ENCODE measurements around the gene TBPL1.

TBPL1 gene

DNA sequence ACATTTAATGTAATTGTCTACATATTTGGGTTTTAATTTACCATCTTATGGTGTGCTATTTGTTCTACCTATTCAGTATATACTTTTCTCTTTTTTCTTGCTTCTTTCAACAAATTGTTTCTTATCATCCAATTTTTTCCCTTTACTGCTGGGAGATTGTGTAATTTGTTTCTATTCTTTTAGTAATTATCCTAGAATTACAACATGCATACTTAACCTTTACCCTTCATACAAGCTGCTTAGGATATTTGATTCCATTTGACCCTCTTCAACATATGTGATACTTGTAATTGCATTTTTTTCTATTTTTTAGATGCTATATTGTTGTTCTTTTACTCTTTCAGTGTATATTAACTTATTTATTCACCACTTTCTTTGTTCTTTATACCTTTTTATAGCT, 15.1 kb upstream of the TBPL1 start:
- Histone ChIP-seq H3K27ac (ENCODE audit: low read length) (no peak overlapping the region), H3K4me3 (ENCODE audit: low read depth in 1 of 2, low read length in 2 of 2) (no peak overlapping the region), H3K9me3 (ENCODE audit: control insufficient read depth in 1 of 2, low read length in 2 of 2) (no peaks in the 10 kb centered on the region), H3K36me3 (ENCODE audit: control insufficient read depth in 1 of 2, insufficient read depth in 2 of 2, low read length in 2 of 2) (no peaks in the 10 kb centered on the region), H3K4me1 (ENCODE audit: control insufficient read depth in 1 of 2, insufficient read depth in 2 of 2, low read length in 2 of 2) (no peaks in the 10 kb centered on the region), H3K27me3 (ENCODE audit: low read depth, low read length) (no peaks in the 10 kb centered on the region)

DNA sequence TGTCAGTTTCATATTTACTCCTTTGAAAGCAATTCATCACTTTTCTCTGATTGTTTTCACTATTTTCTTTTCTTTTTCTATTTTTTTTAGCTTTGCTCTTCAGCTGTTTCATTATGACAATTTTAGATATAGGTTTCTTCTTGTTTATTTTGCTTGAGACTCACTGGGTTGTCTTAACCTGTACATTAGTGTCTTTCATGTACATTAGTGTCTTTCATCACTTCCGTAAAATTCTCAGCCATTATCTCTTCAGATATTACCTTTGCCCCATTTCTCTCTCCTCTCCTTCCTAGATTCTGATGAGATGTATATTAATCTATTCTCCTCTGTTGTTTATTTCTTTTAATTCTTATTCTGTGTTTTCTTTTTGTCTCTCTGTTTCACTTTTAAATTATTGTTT, 14.5 kb upstream of the TBPL1 start:
- H3K36me3 ChIP-seq (ENCODE audit: control insufficient read depth in 1 of 2, insufficient read depth in 2 of 2, low read length in 2 of 2) = no peaks in the 10 kb centered on the region
- H3K9me3 ChIP-seq (ENCODE audit: control insufficient read depth in 1 of 2, low read length in 2 of 2) = no peaks in the 10 kb centered on the region
- no peaks in the 10 kb centered on the region for H3K4me1 ChIP-seq (ENCODE audit: control insufficient read depth in 1 of 2, insufficient read depth in 2 of 2, low read length in 2 of 2)
- H3K4me3 ChIP-seq (ENCODE audit: low read depth in 1 of 2, low read length in 2 of 2) = no peak overlapping the region
- no peaks in the 10 kb centered on the region for H3K27me3 ChIP-seq (ENCODE audit: low read depth, low read length)
- no peak overlapping the region for H3K27ac ChIP-seq (ENCODE audit: low read length)

DNA sequence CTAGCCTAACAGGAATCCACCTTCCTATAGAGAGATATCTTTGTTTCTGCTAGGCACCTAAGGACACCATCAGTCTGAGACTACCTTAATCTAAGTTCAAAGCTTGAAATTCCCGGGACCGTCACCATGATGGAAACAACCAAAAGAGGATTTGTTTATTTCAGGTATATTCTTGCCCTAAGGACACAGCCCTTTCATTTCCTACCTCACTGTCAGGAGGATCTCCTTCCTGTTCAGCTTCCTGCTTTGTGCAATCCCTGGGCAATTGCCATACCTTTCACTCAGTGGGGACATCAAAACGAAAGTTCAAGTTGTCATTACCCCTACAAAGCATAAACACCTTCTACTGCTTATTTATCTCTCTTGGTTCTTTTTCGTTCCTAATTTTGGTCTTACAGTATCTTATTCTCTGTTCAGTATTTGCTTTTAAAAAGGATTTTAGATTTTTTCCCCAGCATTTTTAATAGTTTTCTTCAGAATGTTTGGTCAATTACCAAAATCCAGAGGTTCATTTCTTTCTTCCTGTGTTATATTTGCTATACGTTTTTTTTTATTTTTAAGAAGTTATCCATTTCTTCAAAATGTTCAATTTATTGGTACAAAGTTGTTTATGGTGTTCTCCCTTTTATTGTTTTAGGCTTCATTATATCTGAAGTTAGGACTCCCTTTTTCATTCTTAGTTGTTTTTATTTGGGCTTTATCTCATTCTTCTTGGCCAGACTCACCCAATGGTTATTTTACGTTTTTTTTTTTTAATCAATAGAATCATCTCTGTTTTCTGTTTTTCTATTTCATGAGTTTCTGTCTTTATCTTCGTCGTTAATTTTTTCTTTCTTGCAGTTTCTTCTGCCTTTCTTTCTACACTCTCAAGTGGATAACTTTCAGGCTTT, 13.0 kb upstream of the TBPL1 start:
- Histone ChIP-seq H3K9me3 (ENCODE audit: control insufficient read depth in 1 of 2, low read length in 2 of 2) (no peaks in the 10 kb centered on the region), H3K36me3 (ENCODE audit: control insufficient read depth in 1 of 2, insufficient read depth in 2 of 2, low read length in 2 of 2) (no peaks in the 10 kb centered on the region), H3K4me1 (ENCODE audit: control insufficient read depth in 1 of 2, insufficient read depth in 2 of 2, low read length in 2 of 2) (no peaks in the 10 kb centered on the region), H3K4me3 (ENCODE audit: low read depth in 1 of 2, low read length in 2 of 2) (no peak overlapping the region), H3K27ac (ENCODE audit: low read length) (no peak overlapping the region), H3K27me3 (ENCODE audit: low read depth, low read length) (no peaks in the 10 kb centered on the region)

- no peaks in the 10 kb centered on the region for H3K9me3 ChIP-seq (ENCODE audit: control insufficient read depth in 1 of 2, low read length in 2 of 2)
- no peaks in the 10 kb centered on the region for H3K4me1 ChIP-seq (ENCODE audit: control insufficient read depth in 1 of 2, insufficient read depth in 2 of 2, low read length in 2 of 2)
- no peak overlapping the region for H3K27ac ChIP-seq (ENCODE audit: low read length)
- no peaks in the 10 kb centered on the region for H3K36me3 ChIP-seq (ENCODE audit: control insufficient read depth in 1 of 2, insufficient read depth in 2 of 2, low read length in 2 of 2)
- no peak overlapping the region for H3K4me3 ChIP-seq (ENCODE audit: low read depth in 1 of 2, low read length in 2 of 2)
- H3K27me3 ChIP-seq (ENCODE audit: low read depth, low read length) = no peaks in the 10 kb centered on the region
Measured at GRCh38 chr6:133945158-133945557, 7.9 kb upstream of the TBPL1 start.

DNA sequence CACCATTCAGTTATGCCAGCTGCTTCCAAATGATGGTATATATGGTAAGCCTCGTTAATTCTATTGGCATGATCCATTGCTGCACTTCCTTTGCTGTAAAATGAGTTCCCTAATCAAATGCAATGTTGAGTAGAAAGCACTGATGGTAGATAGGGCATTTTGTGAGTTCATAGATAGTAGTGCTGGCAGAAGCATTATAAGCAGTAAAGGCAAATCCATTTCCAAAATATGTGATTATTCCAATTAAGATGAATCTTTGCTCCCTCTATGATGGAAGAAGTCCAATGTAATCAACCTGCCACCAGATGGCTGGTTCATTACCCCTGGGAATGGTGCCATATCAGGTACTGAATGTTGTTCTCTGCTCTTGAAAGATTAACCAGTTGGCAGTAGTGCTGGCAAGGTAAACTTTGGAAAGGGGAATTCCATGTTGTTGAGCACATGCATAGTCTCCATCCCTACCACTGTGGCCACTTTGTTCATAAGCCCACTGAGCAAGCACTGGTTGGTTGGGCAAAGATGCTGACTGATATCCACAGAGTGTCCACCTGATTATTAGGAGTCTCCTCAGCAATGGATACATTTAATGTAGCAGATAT, 5.6 kb upstream of the TBPL1 start:
- H3K4me3 ChIP-seq (ENCODE audit: low read depth in 1 of 2, low read length in 2 of 2) = no peak overlapping the region
- no peaks in the 10 kb centered on the region for H3K27me3 ChIP-seq (ENCODE audit: low read depth, low read length)
- no peak overlapping the region for H3K27ac ChIP-seq (ENCODE audit: low read length)
- peaks cover 0 to 5% of the 10 kb centered on the region in 2 donors for H3K4me1 ChIP-seq (ENCODE audit: control insufficient read depth in 1 of 2, insufficient read depth in 2 of 2, low read length in 2 of 2)
- no peaks in the 10 kb centered on the region for H3K9me3 ChIP-seq (ENCODE audit: control insufficient read depth in 1 of 2, low read length in 2 of 2)
- peaks cover 0 to 3% of the 10 kb centered on the region in 2 donors for H3K36me3 ChIP-seq (ENCODE audit: control insufficient read depth in 1 of 2, insufficient read depth in 2 of 2, low read length in 2 of 2)

DNA sequence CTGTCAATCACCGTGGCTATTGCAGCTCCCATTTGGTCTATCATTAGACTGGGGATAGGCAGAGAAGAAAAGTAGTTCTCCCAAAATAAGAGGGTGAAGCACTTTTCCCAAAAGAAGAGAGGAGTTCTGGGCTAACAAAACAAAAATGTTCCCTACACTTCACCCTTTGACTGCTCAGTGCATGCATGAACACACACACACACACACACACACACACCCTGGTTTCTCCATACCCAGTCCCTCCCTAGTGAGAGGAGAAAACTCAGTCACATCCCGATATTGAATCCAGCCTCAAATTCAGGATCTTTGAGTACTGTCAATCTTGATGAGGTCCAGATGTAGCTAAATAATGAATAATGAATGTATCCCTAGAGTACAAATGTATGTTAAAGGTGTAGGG, 4.6 kb upstream of the TBPL1 start:
- Histone ChIP-seq H3K27me3 (ENCODE audit: low read depth, low read length) (no peaks in the 10 kb centered on the region), H3K36me3 (ENCODE audit: control insufficient read depth in 1 of 2, insufficient read depth in 2 of 2, low read length in 2 of 2) (peaks cover 0 to 3% of the 10 kb centered on the region in 2 donors), H3K4me1 (ENCODE audit: control insufficient read depth in 1 of 2, insufficient read depth in 2 of 2, low read length in 2 of 2) (peaks cover 0 to 5% of the 10 kb centered on the region in 2 donors), H3K9me3 (ENCODE audit: control insufficient read depth in 1 of 2, low read length in 2 of 2) (no peaks in the 10 kb centered on the region), H3K27ac (ENCODE audit: low read length) (no peak overlapping the region), H3K4me3 (ENCODE audit: low read depth in 1 of 2, low read length in 2 of 2) (no peak overlapping the region)

- H3K4me3 ChIP-seq (ENCODE audit: low read depth in 1 of 2, low read length in 2 of 2) = peak overlapping the region; percentile 86 to 97
- peaks cover 5 to 17% of the 10 kb centered on the region in 2 donors for H3K4me1 ChIP-seq (ENCODE audit: control insufficient read depth in 1 of 2, insufficient read depth in 2 of 2, low read length in 2 of 2)
Measured at GRCh38 chr6:133951227-133951626, 1.8 kb upstream of the TBPL1 start.

DNA sequence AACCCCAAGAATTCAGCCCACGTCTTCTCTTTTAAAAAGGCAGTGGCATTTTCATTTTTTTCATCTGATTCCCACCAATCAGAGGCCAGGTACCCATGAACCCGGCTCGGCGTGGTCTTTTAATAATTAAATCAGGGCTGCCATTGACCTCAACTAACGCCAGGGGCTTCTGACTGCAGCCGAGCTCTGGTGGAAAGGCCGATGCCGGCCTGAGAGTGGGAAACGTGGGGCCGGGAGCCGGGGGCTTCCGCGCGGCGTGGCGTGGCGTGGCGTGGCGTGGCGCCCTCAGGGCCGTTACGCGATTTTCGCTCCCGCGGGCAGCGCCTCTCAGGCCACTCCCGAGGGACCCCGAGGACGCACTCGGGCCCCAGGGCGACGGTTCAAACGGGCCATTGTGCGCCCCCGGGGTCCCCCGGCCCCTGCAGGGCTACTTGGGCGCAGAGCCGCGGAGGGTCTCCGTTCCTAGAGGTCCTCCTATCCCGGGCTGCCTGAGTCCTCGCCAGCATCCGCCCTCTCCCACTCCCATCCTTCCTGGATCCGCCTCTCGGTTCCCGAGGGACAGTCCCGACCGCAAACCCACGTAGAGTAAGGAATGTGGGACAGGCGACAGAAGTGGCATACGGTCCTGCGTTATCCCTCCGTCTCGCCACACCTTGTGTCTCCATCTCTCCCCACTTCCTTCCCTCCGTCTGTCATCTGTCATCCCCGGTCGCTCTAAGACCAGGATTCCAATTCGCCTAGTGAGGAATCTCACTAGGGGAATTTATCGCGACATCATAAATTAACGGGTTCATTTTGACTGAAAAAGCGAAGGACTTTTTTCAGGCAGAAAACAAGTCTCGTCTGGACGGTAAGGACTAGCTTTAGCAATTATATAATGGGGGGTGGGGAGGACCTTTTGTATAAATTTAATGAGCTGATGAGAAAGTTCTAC, 876 bp upstream of the TBPL1 start:
- H3K4me1 ChIP-seq (ENCODE audit: control insufficient read depth in 1 of 2, insufficient read depth in 2 of 2, low read length in 2 of 2) = peaks cover 5 to 17% of the 10 kb centered on the region in 2 donors
- peak overlapping the region; percentile 86 to 97 for H3K4me3 ChIP-seq (ENCODE audit: low read depth in 1 of 2, low read length in 2 of 2)
- H3K27ac ChIP-seq (ENCODE audit: low read length) = peak overlapping the region; percentile 97
- no peaks in the 10 kb centered on the region for H3K9me3 ChIP-seq (ENCODE audit: control insufficient read depth in 1 of 2, low read length in 2 of 2)
- peaks cover 0 to 3% of the 10 kb centered on the region in 2 donors for H3K36me3 ChIP-seq (ENCODE audit: control insufficient read depth in 1 of 2, insufficient read depth in 2 of 2, low read length in 2 of 2)
- H3K27me3 ChIP-seq (ENCODE audit: low read depth, low read length) = no peaks in the 10 kb centered on the region

More at GRCh38 chr6:133951227-133951626, 1.8 kb upstream of the TBPL1 start:
- Histone ChIP-seq H3K27me3 (ENCODE audit: low read depth, low read length) (no peaks in the 10 kb centered on the region), H3K27ac (ENCODE audit: low read length) (peak overlapping the region; percentile 97), H3K36me3 (ENCODE audit: control insufficient read depth in 1 of 2, insufficient read depth in 2 of 2, low read length in 2 of 2) (peaks cover 0 to 3% of the 10 kb centered on the region in 2 donors), H3K9me3 (ENCODE audit: control insufficient read depth in 1 of 2, low read length in 2 of 2) (no peaks in the 10 kb centered on the region)

DNA sequence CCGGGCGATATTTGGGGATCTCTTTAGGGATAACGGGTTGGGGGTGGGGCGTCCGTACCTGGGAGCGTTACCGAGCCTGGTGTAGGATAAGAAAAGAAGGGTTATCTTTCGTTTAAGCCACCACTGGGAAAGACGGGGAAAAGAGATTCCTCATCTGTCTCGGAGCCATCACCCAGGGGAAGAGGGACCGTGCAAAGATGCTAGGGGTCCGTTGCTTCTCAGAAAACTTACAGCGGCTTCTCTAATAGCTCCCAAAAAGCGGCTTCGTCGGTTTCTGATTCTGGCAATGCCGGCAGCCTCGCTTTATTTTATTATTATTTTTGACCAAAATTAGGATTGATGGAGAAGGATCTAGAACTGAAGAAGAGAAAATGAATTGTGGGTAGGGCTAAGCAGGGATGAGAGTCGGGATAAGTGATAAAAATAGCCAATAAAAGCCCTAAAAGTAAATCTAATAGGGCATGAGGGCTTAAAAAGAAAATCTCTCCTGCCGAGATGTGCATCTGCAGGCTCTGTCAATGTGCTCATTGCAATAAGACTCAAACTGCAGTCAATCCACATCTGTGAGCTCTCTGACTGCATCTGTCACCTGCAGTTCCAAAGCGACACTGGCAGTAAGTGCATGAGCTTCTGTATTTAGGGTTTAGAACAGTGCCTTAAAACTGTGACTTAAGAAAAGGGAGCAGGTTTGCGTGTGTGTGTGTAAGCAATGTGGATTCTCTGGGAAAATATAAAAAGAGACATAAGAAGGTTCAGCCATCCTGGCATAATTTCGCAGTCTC, 801 bp downstream of the TBPL1 start:
- Histone ChIP-seq H3K27ac (ENCODE audit: low read length) (no peak overlapping the region), H3K9me3 (ENCODE audit: control insufficient read depth in 1 of 2, low read length in 2 of 2) (no peaks in the 10 kb centered on the region), H3K4me3 (ENCODE audit: low read depth in 1 of 2, low read length in 2 of 2) (peak overlapping the region; percentile 86 to 97), H3K36me3 (ENCODE audit: control insufficient read depth in 1 of 2, insufficient read depth in 2 of 2, low read length in 2 of 2) (peaks cover 0 to 3% of the 10 kb centered on the region in 2 donors), H3K27me3 (ENCODE audit: low read depth, low read length) (no peaks in the 10 kb centered on the region), H3K4me1 (ENCODE audit: control insufficient read depth in 1 of 2, insufficient read depth in 2 of 2, low read length in 2 of 2) (peaks cover 5 to 17% of the 10 kb centered on the region in 2 donors)

GRCh38 chr6:133954657-133955576, 1.9 kb downstream of the TBPL1 start:
- Histone ChIP-seq H3K4me3 (ENCODE audit: low read depth in 1 of 2, low read length in 2 of 2) (peak overlapping the region; percentile 86 to 97), H3K36me3 (ENCODE audit: control insufficient read depth in 1 of 2, insufficient read depth in 2 of 2, low read length in 2 of 2) (peaks cover 0 to 3% of the 10 kb centered on the region in 2 donors), H3K27ac (ENCODE audit: low read length) (no peak overlapping the region), H3K4me1 (ENCODE audit: control insufficient read depth in 1 of 2, insufficient read depth in 2 of 2, low read length in 2 of 2) (peaks cover 5 to 17% of the 10 kb centered on the region in 2 donors), H3K9me3 (ENCODE audit: control insufficient read depth in 1 of 2, low read length in 2 of 2) (no peaks in the 10 kb centered on the region), H3K27me3 (ENCODE audit: low read depth, low read length) (no peaks in the 10 kb centered on the region)
